Gastroesophageal sphincter (tissue), 4 donors: ENCODE results near the gene WDR37. TPM values are rescaled to one million over a fixed set of nuclear protein-coding genes. Genes with fewer than 3 reads are reported as not detected.
"Not testable (repeated sequence)": the region's sequence is repeated elsewhere in the genome, so short reads cannot be mapped to it uniquely, and the experiment has no call there.

Experiments
- ATAC-seq: fragments of 150-250 bp; one replicate; pipeline ENCODE4 v1.9.1; 2016; ENCODE audit warnings: mild to moderate bottlenecking, moderate library complexity
- H3K27ac ChIP-seq, 4 donors: fragments of 200-600 bp; sonication (generic) in 3 of 4; 1 replicate in 3 of 4; 2 replicates in 1 of 4; pipeline ENCODE4 v1.5.1; 2016 to 2019
- H3K27me3 ChIP-seq: fragments of 200-600 bp; sonication (generic); one replicate; pipeline ENCODE4 v1.5.1; 2019
- H3K36me3 ChIP-seq, 2 donors: fragments of 200-600 bp; sonication (generic); one replicate each; pipeline ENCODE4 v1.5.1; 2019; ENCODE audit warnings: control low read depth in 1 of 2
- H3K4me1 ChIP-seq, 3 donors: fragments of 200-600 bp; sonication (generic); 1 replicate in 2 of 3; 2 replicates in 1 of 3; pipeline ENCODE4 v1.5.1; 2016 to 2019; ENCODE audit warnings: control low read depth in 2 of 3
- H3K4me3 ChIP-seq, 2 donors: fragments of 200-600 bp; sonication (generic); one replicate each; pipeline ENCODE4 v1.5.1; 2019; ENCODE audit warnings: mild to moderate bottlenecking in 1 of 2, moderate library complexity in 1 of 2
- H3K9me3 ChIP-seq, 3 donors: fragments of 200-600 bp; sonication (generic); one replicate each; pipeline ENCODE4 v1.5.1; 2017 to 2019; ENCODE audit warnings: control low read depth in 2 of 3
- CTCF ChIP-seq, 4 experiments: fragments of 200-600 bp in 2 of 4; fragments of 450-650 bp in 2 of 4; sonication (generic) in 1 of 4; IDR thresholded peaks; one replicate each; pipeline ENCODE4 v1.5.1; 2017 to 2019; ENCODE audit warnings: antibody characterized with exemption in 4 of 4, mild to moderate bottlenecking in 2 of 4, moderate library complexity in 2 of 4
- EP300 ChIP-seq: sonication (generic); formaldehyde crosslinking; IDR thresholded peaks from one replicate; pipeline ENCODE4 v1.6.1; 2017; ENCODE audit warnings: antibody characterized with exemption, mild to moderate bottlenecking
- POLR2A ChIP-seq, 2 donors: fragments of 450-650 bp; IDR thresholded peaks; one replicate each; pipeline ENCODE4 v1.6.1; 2017; ENCODE audit warnings: antibody characterized with exemption in 2 of 2, mild to moderate bottlenecking in 2 of 2, moderate library complexity in 1 of 2
- POLR2AphosphoS5 ChIP-seq: sonication (generic); formaldehyde crosslinking; IDR thresholded peaks from one replicate; pipeline ENCODE4 v1.6.1; 2017; ENCODE audit warnings: antibody characterized with exemption
- WGBS, 2 donors: methylation state at CpG; one replicate each; pipeline ENCODE4 v1.1.5; 2018; ENCODE audit warnings: low coverage in 1 of 2; 5-methylcytosine and 5-hydroxymethylcytosine counted together
- total RNA-seq, 4 donors: library from RNA; depleted of rRNA; stranded (reverse); fragments of >200 nt; gene quantifications; one replicate each; pipeline ENCODE4 v1.1.0, GENCODE V29; 2016

WDR37 gene
- total RNA-seq, 4 donors from 2014 or later = 11.4 to 16.7 (median 13.9) TPM

- no peaks in the 10 kb centered on the region for H3K4me1 ChIP-seq
- WGBS, 2 donors = 40 to 47% methylated on average over 1 to 3 of the region's 14 CpGs
- H3K9me3 ChIP-seq = no peaks in the 10 kb centered on the region
- TF ChIP-seq POLR2AphosphoS5 (no peak), POLR2A (IDR thresholded peaks at IDR 0.05) (no peak), EP300 (no peak), CTCF (IDR thresholded peaks at IDR 0.05) (no peak)
- H3K27ac ChIP-seq = no peak overlapping the region
- H3K4me3 ChIP-seq = no peak overlapping the region
- peaks cover 0 to 96% of the 10 kb centered on the region in 2 donors for H3K36me3 ChIP-seq
- ATAC-seq = no peak
- no peaks in the 10 kb centered on the region for H3K27me3 ChIP-seq
These were observed 61.5 kb downstream of the WDR37 start for GRCh38 chr10:1117651-1118050.

- peaks cover 0 to 95% of the 10 kb centered on the region in 2 donors for H3K36me3 ChIP-seq
- H3K27ac ChIP-seq, H3K4me3 ChIP-seq, H3K4me1 ChIP-seq, ATAC-seq, H3K27me3 ChIP-seq, H3K9me3 ChIP-seq: not testable (repeated sequence)
- WGBS, 2 donors = 74 to 85% methylated on average over 5 of the region's 6 CpGs
These were observed 62.1 kb downstream of the WDR37 start for GRCh38 chr10:1118318-1118717.

- no peaks in the 10 kb centered on the region for H3K9me3 ChIP-seq
- TF ChIP-seq POLR2A (IDR thresholded peaks at IDR 0.05) (no peak), EP300 (no peak), POLR2AphosphoS5 (no peak)
- ATAC-seq = no peak
- no peak overlapping the region for H3K4me3 ChIP-seq
- peaks cover 0 to 95% of the 10 kb centered on the region in 2 donors for H3K36me3 ChIP-seq
- H3K27me3 ChIP-seq = no peaks in the 10 kb centered on the region
- 73 to 91% methylated on average over 6 to 7 of the region's 8 CpGs for WGBS, 2 donors
- no peak overlapping the region for H3K27ac ChIP-seq
- H3K4me1 ChIP-seq = no peaks in the 10 kb centered on the region
These were observed 62.8 kb downstream of the WDR37 start for GRCh38 chr10:1119027-1119426.

GRCh38 chr10:1119501-1119900 lies 63.3 kb downstream of the WDR37 start:
- TF ChIP-seq POLR2A (IDR thresholded peaks at IDR 0.05) (no peak), EP300 (no peak)
- no peaks in the 10 kb centered on the region for H3K4me1 ChIP-seq
- H3K27ac ChIP-seq = no peak overlapping the region
- no peaks in the 10 kb centered on the region for H3K9me3 ChIP-seq
- no peak for ATAC-seq
- no peaks in the 10 kb centered on the region for H3K27me3 ChIP-seq
- H3K4me3 ChIP-seq = no peak overlapping the region
- H3K36me3 ChIP-seq = peaks cover 0 to 95% of the 10 kb centered on the region in 2 donors
- WGBS, 2 donors = 93 to 100% methylated on average over 2 to 3 of the region's 6 CpGs

GRCh38 chr10:1120306-1120705 lies 64.1 kb downstream of the WDR37 start:
- 73 to 93% methylated on average over 2 to 11 of the region's 12 CpGs for WGBS, 2 donors
- Histone ChIP-seq H3K36me3 (peaks cover 0 to 97% of the 10 kb centered on the region in 2 donors), H3K4me1 (no peaks in the 10 kb centered on the region), H3K9me3 (no peaks in the 10 kb centered on the region), H3K4me3 (no peak overlapping the region), H3K27me3 (no peaks in the 10 kb centered on the region), H3K27ac (no peak overlapping the region)
- TF ChIP-seq POLR2AphosphoS5 (no peak), POLR2A (IDR thresholded peaks at IDR 0.05) (no peak), CTCF (IDR thresholded peaks at IDR 0.05) (no peak), EP300 (no peak)
- ATAC-seq = no peak

- no peaks in the 10 kb centered on the region for H3K27me3 ChIP-seq
- H3K9me3 ChIP-seq = no peaks in the 10 kb centered on the region
- ATAC-seq = no peak
- no peak for TF ChIP-seq EP300
- no peak for TF ChIP-seq CTCF (IDR thresholded peaks at IDR 0.05)
- no peak for TF ChIP-seq POLR2A (IDR thresholded peaks at IDR 0.05)
- no peak for TF ChIP-seq POLR2AphosphoS5
- no peak overlapping the region for H3K4me3 ChIP-seq
- H3K27ac ChIP-seq = no peak overlapping the region
- 72 to 79% methylated on average over 9 to 15 of the region's 22 CpGs for WGBS, 2 donors
- H3K36me3 ChIP-seq = peaks cover 0 to 97% of the 10 kb centered on the region in 2 donors
- H3K4me1 ChIP-seq = no peaks in the 10 kb centered on the region
These were observed 64.6 kb downstream of the WDR37 start for GRCh38 chr10:1120801-1121211.
